Renal cortical epithelial cell (primary cell): Measurements from ENCODE around the gene SPPL3. TPM values are rescaled to one million over a fixed set of nuclear protein-coding genes. Genes with fewer than 3 reads are reported as not detected.
A peak's percentile ranks its signal among the peaks of the same experiment; 100 is the strongest.
"Not testable (repeated sequence)": the region's sequence is repeated elsewhere in the genome, so short reads cannot be mapped to it uniquely, and the experiment has no call there.

Source experiments
- DNase-seq: peaks from one replicate; pipeline ENCODE4 v3.0.0-alpha.2; 2011; ENCODE audit warnings: low read depth
- total RNA-seq: library from RNA; depleted of rRNA; stranded (reverse); fragments of >200 nt; gene quantifications from 2 replicates; pipeline ENCODE4 v1.2.3, GENCODE V29; 2014

SPPL3 gene
- total RNA-seq, 1 donor from 2014 or later = 13.5 TPM

- DNase-seq = no peak
Observed at GRCh38 chr12:120820884-120821510, 83.2 kb downstream of the SPPL3 start.

GRCh38 chr12:120818416-120818815, 85.7 kb downstream of the SPPL3 start:
- no peak for DNase-seq

DNA sequence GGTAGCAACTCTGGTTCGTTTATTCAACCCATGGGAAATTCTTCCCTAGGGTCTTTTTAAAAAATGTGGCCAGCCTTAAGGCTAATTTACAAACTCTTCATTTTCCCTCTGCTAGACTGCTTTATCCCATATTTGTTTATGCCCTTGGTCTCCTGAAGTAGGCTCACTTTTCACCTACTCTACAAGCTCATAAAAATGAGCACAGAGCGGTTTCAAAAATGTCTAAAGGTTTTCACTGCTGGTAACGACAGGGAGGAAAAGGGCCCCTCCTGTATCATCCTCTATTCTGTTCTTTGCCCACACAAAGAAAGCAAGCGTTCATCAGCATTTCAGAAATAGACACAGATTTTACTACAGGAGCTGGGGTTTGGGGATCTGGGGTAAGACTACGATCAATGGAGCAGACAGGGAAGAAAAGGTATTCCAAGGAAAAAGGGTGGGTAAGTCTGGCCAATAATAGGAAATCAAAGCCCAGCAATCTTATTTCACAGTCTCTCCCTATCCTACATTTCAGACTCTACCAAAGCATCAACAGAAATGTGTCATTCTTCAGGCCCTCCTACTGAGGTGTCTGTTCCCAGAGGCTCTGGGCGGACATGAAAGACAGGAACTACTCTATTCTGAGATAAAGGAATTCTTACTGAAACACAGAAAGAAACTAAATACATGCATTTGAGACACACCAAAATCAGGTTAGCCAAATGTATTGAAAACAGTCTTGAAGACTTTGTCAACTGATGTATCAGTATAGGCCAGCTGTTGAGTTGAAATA, 86.4 kb downstream of the SPPL3 start:
- DNase-seq = no peak

DNA sequence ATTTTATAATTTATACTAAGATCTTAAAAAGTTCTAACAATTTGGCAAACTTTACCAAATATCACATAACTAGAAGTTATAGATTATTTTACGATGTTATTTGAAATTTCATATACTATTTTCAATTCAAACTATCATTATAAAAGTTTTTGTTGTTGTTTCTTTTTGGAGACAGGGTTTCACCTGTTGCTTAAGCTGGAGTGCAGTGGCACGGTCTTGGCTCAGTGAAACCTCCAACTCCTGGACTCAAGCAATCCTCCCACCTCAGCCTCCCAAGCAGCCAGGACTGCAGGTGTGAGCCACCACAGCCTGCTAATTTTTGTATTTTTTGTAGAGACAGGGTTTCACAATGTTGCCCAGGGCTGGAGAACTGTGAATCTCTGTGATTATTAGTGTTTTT, 87.8 kb downstream of the SPPL3 start:
- DNase-seq = no peak

DNA sequence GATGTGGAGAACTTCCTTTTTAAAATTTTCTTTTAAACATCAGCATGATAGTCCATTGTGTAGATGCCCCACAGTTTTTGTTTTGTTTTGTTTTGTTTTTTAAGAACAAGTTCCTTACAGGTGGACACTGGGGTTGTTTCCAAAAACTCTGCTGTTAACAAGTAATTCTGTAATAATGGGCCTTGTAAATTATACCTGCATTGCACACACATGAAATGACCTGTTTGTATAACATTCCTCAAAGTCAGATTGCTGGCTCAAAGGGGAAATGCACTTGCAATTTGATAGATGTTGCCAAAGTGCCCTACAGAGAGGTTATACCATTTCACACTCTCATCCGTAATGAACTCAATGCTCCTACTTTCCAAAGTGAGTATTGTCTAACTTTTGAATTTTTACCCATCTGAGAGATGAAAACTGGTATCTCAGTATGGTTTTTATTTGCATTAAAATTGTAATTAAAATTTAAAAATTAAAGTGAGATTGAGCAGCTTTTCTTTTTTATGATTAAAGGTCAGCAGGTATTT, 89.2 kb downstream of the SPPL3 start:
- DNase-seq = no peak

GRCh38 chr12:120814203-120814902, 89.8 kb downstream of the SPPL3 start:
- DNase-seq = no peak

DNA sequence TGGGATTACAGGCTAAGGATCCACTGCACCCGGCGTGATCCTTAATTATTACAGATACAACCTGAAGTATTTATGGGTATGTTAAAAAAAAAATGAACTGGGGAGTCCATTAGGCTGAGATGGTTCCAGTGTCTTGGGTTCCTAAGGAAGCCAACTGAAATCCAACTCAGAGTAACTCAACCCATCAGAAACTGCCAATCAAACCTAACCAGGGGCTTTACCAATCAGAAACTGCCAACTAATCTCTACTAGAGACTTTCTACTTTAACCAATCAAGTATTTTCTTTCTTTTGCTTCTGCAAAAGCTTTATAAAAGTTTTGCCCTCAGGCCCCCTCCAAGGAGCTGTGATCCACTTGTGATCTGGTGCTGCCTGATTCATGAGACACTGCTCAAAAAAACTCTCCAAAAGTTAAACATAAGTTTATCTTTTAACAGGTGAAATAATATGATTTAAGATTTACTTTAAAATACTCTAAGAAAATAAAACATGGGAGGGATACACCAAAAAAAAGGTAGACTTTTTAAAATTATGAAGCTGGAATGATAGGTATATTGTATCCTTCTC, 90.5 kb downstream of the SPPL3 start:
- DNase-seq = no peak

- DNase-seq = no peak
Observed at GRCh38 chr12:120810021-120810420, 94.1 kb downstream of the SPPL3 start.

GRCh38 chr12:120804428-120804827, 99.7 kb downstream of the SPPL3 start:
- DNase-seq = no peak

DNA sequence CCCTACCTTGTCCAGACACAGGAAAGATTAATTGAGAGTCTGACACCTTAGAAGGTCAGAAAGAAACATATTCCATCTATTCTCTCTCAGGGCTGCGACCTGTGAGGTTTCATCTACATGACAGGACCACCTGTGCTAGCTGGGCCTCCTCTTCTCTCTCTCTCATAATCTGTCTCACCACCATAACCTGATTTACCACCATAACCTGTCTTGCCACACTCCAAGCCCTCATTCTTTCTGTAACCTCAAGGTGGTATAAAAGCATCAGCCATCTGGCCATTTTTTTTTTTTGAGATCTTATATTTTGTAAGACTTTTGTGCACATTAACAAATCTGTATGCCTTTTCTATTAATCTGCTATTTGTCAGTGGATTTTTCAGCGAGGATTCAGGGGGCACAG, 103.0 kb downstream of the SPPL3 start:
- no peak for DNase-seq

DNA sequence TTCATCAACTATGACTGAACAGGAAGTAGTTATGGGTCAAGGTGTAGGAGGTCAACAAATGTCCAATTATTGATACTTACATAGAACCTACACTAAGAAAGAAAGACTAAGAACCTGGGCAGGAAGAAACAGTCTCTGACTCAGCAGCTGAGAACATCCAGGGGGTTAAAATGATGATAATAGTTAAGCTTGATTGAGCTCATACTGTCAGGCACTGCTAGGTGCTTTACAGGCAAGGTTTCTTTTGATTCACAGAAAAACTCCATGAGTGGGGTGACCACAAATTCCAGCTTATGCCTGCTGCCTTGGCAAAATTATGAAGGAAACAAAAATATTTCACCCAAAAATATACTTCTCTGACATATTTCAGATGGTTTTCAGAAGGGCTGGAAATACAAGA, 103.5 kb downstream of the SPPL3 start:
- peak; percentile 42 for DNase-seq

DNA sequence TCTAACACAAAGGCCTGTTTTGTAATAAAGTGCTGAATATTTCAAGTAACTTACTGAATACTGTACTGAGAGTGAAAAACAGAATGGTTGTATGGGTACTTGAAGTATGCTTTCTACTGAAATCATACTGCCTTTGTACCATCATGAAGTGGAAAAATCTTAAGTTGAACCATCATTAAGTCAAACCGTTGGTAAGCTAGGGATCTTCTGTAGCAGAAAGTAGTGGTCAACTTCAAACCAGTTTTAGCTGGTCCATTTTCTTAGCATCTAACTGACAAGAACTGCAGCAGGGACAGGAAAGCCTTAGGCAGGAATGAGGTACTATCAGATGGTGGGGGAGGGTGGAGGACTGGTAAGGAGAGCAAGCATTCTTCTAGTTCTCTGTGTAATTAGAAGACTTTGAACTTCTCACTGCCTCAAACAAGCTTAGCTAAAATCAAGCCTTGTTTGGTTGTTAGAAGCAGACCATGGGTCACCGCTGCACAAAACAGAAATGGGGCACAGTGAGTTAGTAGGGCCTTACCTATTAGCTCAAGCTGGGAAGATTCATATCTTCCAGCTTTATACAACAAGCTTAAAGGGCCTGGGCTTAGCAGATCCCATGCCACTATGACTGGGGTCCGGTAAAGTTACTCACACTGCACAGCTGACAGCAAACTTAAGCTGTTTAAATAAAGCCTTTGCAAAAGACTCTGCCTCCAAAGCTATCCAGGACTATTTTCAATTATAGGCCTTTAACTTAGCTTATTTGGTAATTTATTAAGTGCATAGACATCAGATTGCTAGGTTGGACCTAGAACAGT, 104.7 kb downstream of the SPPL3 start:
- DNase-seq = peak; percentile 62

DNA sequence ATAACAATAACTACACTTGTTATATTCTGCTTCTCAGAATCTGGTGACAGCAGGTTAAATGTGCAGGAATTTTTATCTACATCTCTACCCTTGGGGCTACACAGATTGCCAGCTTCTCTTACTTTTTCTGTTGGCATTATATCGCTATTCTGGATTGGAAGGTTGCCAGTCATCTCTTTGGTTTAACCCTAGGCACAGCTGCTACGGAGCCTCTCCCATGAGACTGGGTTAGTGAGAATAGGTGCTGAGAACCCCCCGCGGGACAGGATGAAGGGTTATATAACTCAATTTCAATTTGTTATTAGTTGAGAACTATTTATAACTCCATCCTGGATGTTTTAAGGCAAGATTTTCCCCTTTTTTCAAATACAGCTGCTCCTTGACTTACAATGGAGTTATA, 105.5 kb downstream of the SPPL3 start:
- DNase-seq = no peak

DNA sequence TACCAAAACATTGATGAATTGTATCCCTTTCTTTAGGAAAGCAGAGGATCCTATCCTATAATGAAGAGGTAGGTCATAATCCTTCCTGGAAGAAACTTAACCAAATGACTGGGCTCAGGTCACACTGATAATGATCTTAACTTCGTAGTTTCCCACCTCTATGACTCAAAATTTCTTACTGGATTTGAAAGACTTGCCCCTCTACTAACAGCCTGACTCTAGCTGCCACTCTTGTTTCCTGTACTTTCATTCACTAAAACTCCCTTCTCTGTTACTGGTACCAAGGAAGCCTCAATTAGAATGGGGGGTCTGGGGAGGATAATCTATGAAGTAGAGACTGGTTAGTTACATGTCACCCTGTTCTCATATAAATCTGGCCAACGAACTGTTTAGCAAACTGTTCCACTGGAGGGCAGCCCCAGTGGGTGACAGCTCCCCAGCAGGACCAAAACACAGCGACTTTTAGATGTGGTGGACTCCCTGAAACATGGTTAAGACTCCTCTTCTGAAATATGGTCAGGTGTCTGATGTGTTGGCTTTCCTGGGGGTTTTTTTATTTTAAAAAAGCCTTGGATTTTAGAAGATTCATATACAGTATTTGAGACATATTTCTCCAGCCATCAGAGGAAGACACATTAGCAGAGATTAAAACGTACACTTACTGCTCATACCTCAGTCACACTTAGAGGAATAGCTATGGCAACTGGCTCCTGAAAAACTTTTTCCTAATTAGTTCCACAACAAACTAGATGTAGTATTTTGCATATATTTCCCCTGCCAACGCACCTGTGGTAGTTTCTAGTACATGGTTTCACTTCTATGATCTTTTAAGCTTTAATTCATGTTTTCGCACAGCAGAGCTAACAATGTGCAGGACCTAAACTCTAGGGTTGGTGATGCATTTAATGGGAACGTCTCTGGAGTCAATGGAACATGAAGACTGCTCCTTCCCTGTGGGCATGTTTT, 106.2 kb downstream of the SPPL3 start:
- no peak for DNase-seq

DNA sequence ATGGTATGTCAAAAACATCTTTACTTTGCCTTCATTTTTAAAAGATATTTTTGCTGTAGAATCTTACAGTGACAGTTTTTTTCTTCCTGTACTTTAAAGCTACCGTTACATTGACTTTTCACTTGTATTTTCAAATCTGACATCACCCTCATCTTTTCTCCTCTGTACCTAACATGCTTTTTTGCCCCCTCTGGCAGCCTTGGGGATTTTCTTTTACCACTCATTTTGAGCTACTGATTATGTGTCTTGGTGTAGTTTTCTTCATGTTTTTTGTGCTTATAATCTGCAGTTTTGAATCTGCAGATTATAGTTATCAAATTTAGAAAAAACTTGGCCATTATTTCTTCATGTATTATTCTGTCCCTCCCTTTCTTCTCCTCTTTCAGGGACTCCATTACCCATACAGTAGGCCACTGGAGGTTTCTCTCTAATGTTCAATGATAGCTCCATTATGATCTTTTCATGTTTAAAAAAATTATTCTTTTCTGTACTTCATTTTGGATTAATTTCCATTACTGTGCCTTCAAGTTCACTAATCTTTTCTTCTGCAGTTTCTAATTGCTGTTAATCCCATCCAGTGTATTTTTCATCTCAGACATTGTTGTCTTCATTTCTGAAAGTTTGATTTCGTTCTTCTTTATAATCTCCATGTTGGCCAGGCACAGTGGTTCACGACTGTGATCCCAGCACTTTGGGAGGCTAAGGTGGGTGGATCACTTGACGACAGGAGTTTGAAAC, 108.5 kb downstream of the SPPL3 start:
- no peak for DNase-seq

DNA sequence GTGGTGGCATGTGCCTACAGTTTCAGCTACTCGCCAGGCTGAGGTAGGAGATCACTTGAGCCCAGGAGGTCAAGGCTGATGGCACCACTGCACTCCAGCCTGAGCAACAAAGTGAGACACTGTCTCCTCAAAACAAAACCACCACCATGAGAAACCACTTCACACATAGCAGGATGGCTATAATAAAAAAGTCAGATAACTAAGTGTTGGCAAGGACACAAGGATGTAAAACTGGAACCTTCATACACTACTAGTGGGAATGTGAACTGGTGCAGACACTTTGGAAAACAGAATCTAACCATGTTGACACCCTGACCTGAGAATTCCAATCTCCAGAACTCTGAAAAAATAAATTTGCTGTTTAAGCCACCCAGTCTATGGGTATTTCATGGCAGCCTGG, 110.8 kb downstream of the SPPL3 start:
- no peak for DNase-seq

DNA sequence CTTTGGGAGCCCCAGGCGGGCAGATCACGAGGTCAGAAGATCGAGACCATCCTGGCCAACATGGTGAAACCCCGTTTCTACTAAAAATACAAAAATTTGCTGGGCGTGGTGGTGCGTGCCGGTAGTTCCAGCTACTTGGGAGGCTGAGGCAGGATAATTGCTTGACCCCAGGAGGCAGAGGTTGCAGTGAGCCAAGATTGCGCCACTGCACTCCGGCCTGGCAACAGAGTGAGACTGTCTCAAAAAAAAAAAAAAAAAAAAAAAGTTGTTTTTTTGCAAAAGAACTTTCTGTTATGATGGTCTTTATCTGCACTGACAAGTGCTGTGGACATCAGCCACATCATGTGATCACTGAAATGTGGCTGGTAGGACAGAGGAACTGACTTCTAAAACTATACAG, 111.7 kb downstream of the SPPL3 start:
- DNase-seq = not testable (repeated sequence)

DNA sequence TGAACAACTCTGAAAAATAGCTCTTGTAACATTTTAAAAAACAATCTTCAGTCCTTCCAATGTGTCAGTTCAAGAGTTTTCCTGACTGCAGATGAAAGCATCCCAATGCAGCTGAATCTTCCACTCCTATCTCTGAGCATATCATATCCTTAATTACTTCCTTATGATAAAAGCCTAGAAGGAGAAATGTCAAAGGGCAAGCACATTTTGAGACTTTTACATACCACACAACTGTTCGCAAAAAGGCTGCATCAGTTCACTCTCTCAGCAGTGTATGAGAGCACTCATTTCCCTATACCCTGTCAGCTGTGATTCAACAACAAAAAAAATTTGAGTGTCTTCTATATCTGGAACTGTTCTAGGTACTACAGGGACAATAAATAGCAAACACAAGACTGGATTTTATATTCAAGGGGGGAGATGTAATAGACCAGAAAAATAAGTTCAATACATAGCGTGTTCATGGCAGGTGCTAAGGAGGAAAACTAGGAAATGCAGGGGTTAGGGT, 112.4 kb downstream of the SPPL3 start:
- no peak for DNase-seq

GRCh38 chr12:120790114-120790513, 114.0 kb downstream of the SPPL3 start:
- no peak for DNase-seq
